Colonic mucosa (tissue), 4 donors: ENCODE results near the gene SPG11. TPM values are rescaled to one million over a fixed set of nuclear protein-coding genes. Genes with fewer than 3 reads are reported as not detected.
"Not testable (repeated sequence)": the region's sequence is repeated elsewhere in the genome, so short reads cannot be mapped to it uniquely, and the experiment has no call there.

Experiments used
- DNase-seq: peaks from one replicate; pipeline ENCODE4 v3.0.0-alpha.2; 2020
- H3K27ac ChIP-seq: fragments of 200-600 bp; one replicate; pipeline ENCODE4 v1.8.0; 2021
- H3K27me3 ChIP-seq: fragments of 200-600 bp; one replicate; pipeline ENCODE4 v1.8.0; 2021
- H3K36me3 ChIP-seq: fragments of 200-600 bp; one replicate; pipeline ENCODE4 v1.8.0; 2021
- H3K4me1 ChIP-seq: fragments of 200-600 bp; one replicate; pipeline ENCODE4 v1.8.0; 2021; ENCODE audit warnings: mild to moderate bottlenecking
- H3K4me3 ChIP-seq: fragments of 200-600 bp; one replicate; pipeline ENCODE4 v1.8.0; 2021
- H3K9ac ChIP-seq, 2 donors: one replicate each; pipeline ENCODE4 v1.7.0; 2013; ENCODE audit warnings: control low read depth in 2 of 2, low read depth in 2 of 2, low read length in 2 of 2
- H3K9me3 ChIP-seq: fragments of 200-600 bp; one replicate; pipeline ENCODE4 v1.8.0; 2021
- CTCF ChIP-seq: fragments of 200-600 bp; IDR thresholded peaks from one replicate; pipeline ENCODE4 v1.8.0; 2022; ENCODE audit warnings: antibody characterized with exemption, mild to moderate bottlenecking
- intact Hi-C: fragments of 100-400 bp; cut with DNase I; formaldehyde crosslinking; loops from one replicate; pipeline ENCODE4 v1.14.1; 2022
- total RNA-seq, 2 donors: library from RNA; stranded (reverse); fragmentation: NEBNext Ultra II Directional in 1 of 2; extraction: Animal tissue kit (Norgen Biotek cat#: 25700) in 1 of 2; gene quantifications; one replicate each; pipeline ENCODE4 v1.2.1, GENCODE V29; 2021
- donor health status: healthy.
- donor health status: DM: no; HTN: no; CAD: no.
- donor health status: DM: no; HTN: no; CAD: no.

The SPG11 gene
- total RNA-seq, 2 donors from 2014 or later, result 79.3 to 95.3 TPM

GRCh38 chr15:44569316-44569715 lies 94.1 kb downstream of the SPG11 start:
- intact Hi-C loops, result no loop called here
- Histone ChIP-seq H3K36me3 (peaks cover 25% of the 10 kb centered on the region), H3K4me1 (no peaks in the 10 kb centered on the region)

GRCh38 chr15:44568338-44568737 lies 95.1 kb downstream of the SPG11 start:
- H3K27ac ChIP-seq, result no peak overlapping the region
- intact Hi-C loops, result no loop called here
- no peaks in the 10 kb centered on the region for H3K4me1 ChIP-seq

More at GRCh38 chr15:44569316-44569715, 94.1 kb downstream of the SPG11 start:
- TF ChIP-seq CTCF, result no peak
- no peak for DNase-seq
- H3K27ac ChIP-seq, result no peak overlapping the region
- no peak overlapping the region for H3K4me3 ChIP-seq
- no peaks in the 10 kb centered on the region for H3K27me3 ChIP-seq
- H3K9me3 ChIP-seq, result no peaks in the 10 kb centered on the region
- H3K9ac ChIP-seq, result no peak overlapping the region

GRCh38 chr15:44566155-44566540 lies 97.3 kb downstream of the SPG11 start:
- intact Hi-C loops, result no loop called here
- Histone ChIP-seq H3K9me3 (no peaks in the 10 kb centered on the region), H3K36me3 (peaks cover 43% of the 10 kb centered on the region)

More at GRCh38 chr15:44568338-44568737, 95.1 kb downstream of the SPG11 start:
- no peak overlapping the region for H3K9ac ChIP-seq
- no peak for DNase-seq
- H3K36me3 ChIP-seq, result peaks cover 33% of the 10 kb centered on the region
- H3K9me3 ChIP-seq, result no peaks in the 10 kb centered on the region
- no peak overlapping the region for H3K4me3 ChIP-seq
- H3K27me3 ChIP-seq, result no peaks in the 10 kb centered on the region
- TF ChIP-seq CTCF, result no peak

GRCh38 chr15:44565387-44566154 lies 97.9 kb downstream of the SPG11 start:
- no peaks in the 10 kb centered on the region for H3K27me3 ChIP-seq
- no peak for DNase-seq
- H3K4me3 ChIP-seq, result no peak overlapping the region
- no peaks in the 10 kb centered on the region for H3K4me1 ChIP-seq
- peaks cover 46% of the 10 kb centered on the region for H3K36me3 ChIP-seq
- H3K27ac ChIP-seq, result no peak overlapping the region
- no peak overlapping the region for H3K9ac ChIP-seq
- no peaks in the 10 kb centered on the region for H3K9me3 ChIP-seq
- intact Hi-C loops, result no loop called here
- no peak for TF ChIP-seq CTCF

More at GRCh38 chr15:44566155-44566540, 97.3 kb downstream of the SPG11 start:
- Histone ChIP-seq H3K9ac (no peak overlapping the region), H3K27me3 (no peaks in the 10 kb centered on the region), H3K4me1 (no peaks in the 10 kb centered on the region), H3K4me3 (no peak overlapping the region), H3K27ac (no peak overlapping the region)
- no peak for TF ChIP-seq CTCF
- DNase-seq, result no peak

- H3K9me3 ChIP-seq, H3K9ac ChIP-seq, H3K27ac ChIP-seq, H3K4me1 ChIP-seq, DNase-seq, H3K27me3 ChIP-seq, intact Hi-C loops, H3K4me3 ChIP-seq: not testable (repeated sequence)
- H3K36me3 ChIP-seq, result peaks cover 52% of the 10 kb centered on the region
Measured at GRCh38 chr15:44560926-44561325, 102.5 kb downstream of the SPG11 start.
